DND-41 (cell line): ENCODE data around the gene RPS27L.

ENCODE experiments used
- EZH2 ChIP-seq: IDR thresholded peaks from 3 replicates; pipeline ENCODE4 v1.6.1; 2012; ENCODE audit warnings: borderline replicate concordance, low read depth, mild to moderate bottlenecking, moderate library complexity, low read length, inconsistent platforms; ENCODE audit not compliant: severe bottlenecking
- TF ChIP-seq, protein P1 (sequence below): IDR thresholded peaks from 2 replicates; pipeline ENCODE4 v1.5.1; 2012; ENCODE audit warnings: borderline replicate concordance, low read length, moderate library complexity, mild to moderate bottlenecking; ENCODE audit not compliant: poor library complexity, severe bottlenecking; ENCODE audit errors: extremely low read depth

DNA sequence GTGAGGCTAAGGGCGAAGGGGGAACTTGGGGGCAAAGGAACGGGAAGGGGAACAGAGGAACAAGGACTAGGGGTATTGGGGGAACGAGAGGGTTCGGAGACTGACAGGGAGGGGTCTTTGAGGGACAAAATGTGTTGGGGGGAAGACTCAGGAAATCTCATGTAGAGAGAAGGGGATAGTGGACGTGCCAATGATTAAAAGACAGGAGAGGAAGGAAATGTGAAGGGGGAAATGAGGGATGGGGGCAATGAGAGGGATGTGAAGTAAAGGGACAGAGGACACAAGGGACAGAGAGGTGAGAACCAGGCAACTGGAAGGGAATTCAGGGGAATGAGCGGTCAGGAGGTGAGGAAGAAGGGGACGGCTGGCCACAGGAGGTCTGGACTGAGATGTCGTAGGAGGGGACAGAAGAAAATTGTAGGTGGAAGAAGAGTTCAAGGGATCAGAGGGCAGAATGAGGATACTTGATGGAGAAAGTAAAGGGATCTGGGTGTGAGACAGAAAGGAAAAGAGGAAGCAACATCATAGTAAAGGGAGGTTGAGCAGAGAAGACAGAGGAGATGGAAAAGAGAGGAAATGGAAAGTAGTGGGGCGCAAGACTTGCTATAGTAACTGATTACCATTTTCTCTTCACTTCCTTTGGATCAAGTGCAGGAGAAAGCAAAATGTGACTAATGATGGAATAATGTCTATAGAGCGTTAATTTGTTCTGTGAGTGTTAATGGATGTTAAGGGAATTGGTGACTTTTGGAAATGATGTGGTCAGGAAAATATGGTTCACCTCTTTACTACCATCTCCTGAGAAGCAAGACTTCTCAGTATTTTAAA is 32.9 kb upstream of the RPS27L start:
- TF ChIP-seq, protein P1, sequence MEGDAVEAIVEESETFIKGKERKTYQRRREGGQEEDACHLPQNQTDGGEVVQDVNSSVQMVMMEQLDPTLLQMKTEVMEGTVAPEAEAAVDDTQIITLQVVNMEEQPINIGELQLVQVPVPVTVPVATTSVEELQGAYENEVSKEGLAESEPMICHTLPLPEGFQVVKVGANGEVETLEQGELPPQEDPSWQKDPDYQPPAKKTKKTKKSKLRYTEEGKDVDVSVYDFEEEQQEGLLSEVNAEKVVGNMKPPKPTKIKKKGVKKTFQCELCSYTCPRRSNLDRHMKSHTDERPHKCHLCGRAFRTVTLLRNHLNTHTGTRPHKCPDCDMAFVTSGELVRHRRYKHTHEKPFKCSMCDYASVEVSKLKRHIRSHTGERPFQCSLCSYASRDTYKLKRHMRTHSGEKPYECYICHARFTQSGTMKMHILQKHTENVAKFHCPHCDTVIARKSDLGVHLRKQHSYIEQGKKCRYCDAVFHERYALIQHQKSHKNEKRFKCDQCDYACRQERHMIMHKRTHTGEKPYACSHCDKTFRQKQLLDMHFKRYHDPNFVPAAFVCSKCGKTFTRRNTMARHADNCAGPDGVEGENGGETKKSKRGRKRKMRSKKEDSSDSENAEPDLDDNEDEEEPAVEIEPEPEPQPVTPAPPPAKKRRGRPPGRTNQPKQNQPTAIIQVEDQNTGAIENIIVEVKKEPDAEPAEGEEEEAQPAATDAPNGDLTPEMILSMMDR: no peak
- TF ChIP-seq EZH2: no peak
